ENCODE measurements around the gene OPRL1. TPM values are rescaled to one million over a fixed set of nuclear protein-coding genes. Genes with fewer than 3 reads are reported as not detected.
A peak's percentile ranks its signal among the peaks of the same experiment; 100 is the strongest.
"Not testable (repeated sequence)": the region's sequence is repeated elsewhere in the genome, so short reads cannot be mapped to it uniquely, and the experiment has no call there.

The OPRL1 gene
- total RNA-seq, 1 experiment from 2014 or later, result 5.0 TPM

- peak; percentile 38 for DNase-seq (ENCODE audit: low spot score)
- in situ Hi-C loops (cut with HindIII; ENCODE audit: low sequenced_read_pairs), result no loop called here
Measured at GRCh38 chr20:64080813-64081623, 1.1 kb downstream of the OPRL1 start.

- in situ Hi-C loops (cut with HindIII; ENCODE audit: low sequenced_read_pairs), result no loop called here
Measured at GRCh38 chr20:64081624-64081964, 1.7 kb downstream of the OPRL1 start.

GRCh38 chr20:64082126-64082731 lies 2.3 kb downstream of the OPRL1 start:
- DNase-seq (ENCODE audit: low spot score), result peak; percentile 33

More at GRCh38 chr20:64081624-64081964, 1.7 kb downstream of the OPRL1 start:
- no peak for DNase-seq (ENCODE audit: low spot score)

GRCh38 chr20:64082820-64083377 lies 3.0 kb downstream of the OPRL1 start:
- no peak for DNase-seq (ENCODE audit: low spot score)
- in situ Hi-C loops (cut with HindIII; ENCODE audit: low sequenced_read_pairs), result no loop called here

More at GRCh38 chr20:64082126-64082731, 2.3 kb downstream of the OPRL1 start:
- in situ Hi-C loops (cut with HindIII; ENCODE audit: low sequenced_read_pairs), result no loop called here

- peak; percentile 80 for DNase-seq (ENCODE audit: low spot score)
- in situ Hi-C loops (cut with HindIII; ENCODE audit: low sequenced_read_pairs), result no loop called here
Measured at GRCh38 chr20:64083378-64083803, 3.5 kb downstream of the OPRL1 start.

- DNase-seq (ENCODE audit: low spot score), result peak; percentile 40
- in situ Hi-C loops (cut with HindIII; ENCODE audit: low sequenced_read_pairs), result no loop called here
Measured at GRCh38 chr20:64083804-64084684, 4.2 kb downstream of the OPRL1 start, which contains the start of gene LKAAEAR1. Gene LKAAEAR1, minus strand, starts transcription at chr20:64084398. Its CDS starts 179 bp downstream, at chr20:64084219.

GRCh38 chr20:64084685-64085152 lies 4.8 kb downstream of the OPRL1 start:
- no peak for DNase-seq (ENCODE audit: low spot score)

GRCh38 chr20:64086801-64087200 lies 6.9 kb downstream of the OPRL1 start:
- no peak for DNase-seq (ENCODE audit: low spot score)
- in situ Hi-C loops (cut with HindIII; ENCODE audit: low sequenced_read_pairs), result no loop called here

More at GRCh38 chr20:64084685-64085152, 4.8 kb downstream of the OPRL1 start:
- in situ Hi-C loops (cut with HindIII; ENCODE audit: low sequenced_read_pairs), result no loop called here

- in situ Hi-C loops (cut with HindIII; ENCODE audit: low sequenced_read_pairs); DNase-seq (ENCODE audit: low spot score): not testable (repeated sequence)
Measured at GRCh38 chr20:64087226-64087825, 7.4 kb downstream of the OPRL1 start.

- in situ Hi-C loops (cut with HindIII; ENCODE audit: low sequenced_read_pairs); DNase-seq (ENCODE audit: low spot score): not testable (repeated sequence)
Measured at GRCh38 chr20:64088586-64088985, 8.7 kb downstream of the OPRL1 start.

GRCh38 chr20:64090165-64090564 lies 10.3 kb downstream of the OPRL1 start:
- in situ Hi-C loops (cut with HindIII; ENCODE audit: low sequenced_read_pairs), result no loop called here
- peak; percentile 96 for DNase-seq (ENCODE audit: low spot score)

GRCh38 chr20:64091340-64091739 lies 11.5 kb downstream of the OPRL1 start:
- no peak for DNase-seq (ENCODE audit: low spot score)
- in situ Hi-C loops (cut with HindIII; ENCODE audit: low sequenced_read_pairs), result no loop called here

- in situ Hi-C loops (cut with HindIII; ENCODE audit: low sequenced_read_pairs), result no loop called here
- peak; percentile 70 for DNase-seq (ENCODE audit: low spot score)
Measured at GRCh38 chr20:64091770-64092169, 11.9 kb downstream of the OPRL1 start.

- no peak for DNase-seq (ENCODE audit: low spot score)
- in situ Hi-C loops (cut with HindIII; ENCODE audit: low sequenced_read_pairs), result no loop called here
Measured at GRCh38 chr20:64092258-64093012, 12.6 kb downstream of the OPRL1 start.

GRCh38 chr20:64093013-64093503 lies 13.2 kb downstream of the OPRL1 start:
- DNase-seq (ENCODE audit: low spot score), result peak; percentile 35
- in situ Hi-C loops (cut with HindIII; ENCODE audit: low sequenced_read_pairs), result no loop called here

- no peak for DNase-seq (ENCODE audit: low spot score)
- in situ Hi-C loops (cut with HindIII; ENCODE audit: low sequenced_read_pairs), result no loop called here
Measured at GRCh38 chr20:64095455-64095854, 15.6 kb downstream of the OPRL1 start.

- DNase-seq (ENCODE audit: low spot score), result no peak
- in situ Hi-C loops (cut with HindIII; ENCODE audit: low sequenced_read_pairs), result no loop called here
Measured at GRCh38 chr20:64095927-64096326, 16.0 kb downstream of the OPRL1 start.

GRCh38 chr20:64096535-64096934 lies 16.7 kb downstream of the OPRL1 start:
- in situ Hi-C loops (cut with HindIII; ENCODE audit: low sequenced_read_pairs), result no loop called here
- DNase-seq (ENCODE audit: low spot score), result no peak

Data from G401 (cell line).